HL-60/S4 treated with retinoic acid at 250 ng/mL for 4 days and 3 days (cell line): Measurements from ENCODE around the gene SLX9.

Experiments
- in situ Hi-C: fragments of 300-500 bp; cut with MboI; formaldehyde crosslinking; loops from 2 replicates; pipeline ENCODE4 v1.7.0; 2022; ENCODE audit warnings: low sequenced_read_pairs

SLX9 gene

GRCh38 chr21:44986471-44987291, 46.9 kb downstream of the SLX9 start:
- in situ Hi-C loops, result no loop called here

DNA sequence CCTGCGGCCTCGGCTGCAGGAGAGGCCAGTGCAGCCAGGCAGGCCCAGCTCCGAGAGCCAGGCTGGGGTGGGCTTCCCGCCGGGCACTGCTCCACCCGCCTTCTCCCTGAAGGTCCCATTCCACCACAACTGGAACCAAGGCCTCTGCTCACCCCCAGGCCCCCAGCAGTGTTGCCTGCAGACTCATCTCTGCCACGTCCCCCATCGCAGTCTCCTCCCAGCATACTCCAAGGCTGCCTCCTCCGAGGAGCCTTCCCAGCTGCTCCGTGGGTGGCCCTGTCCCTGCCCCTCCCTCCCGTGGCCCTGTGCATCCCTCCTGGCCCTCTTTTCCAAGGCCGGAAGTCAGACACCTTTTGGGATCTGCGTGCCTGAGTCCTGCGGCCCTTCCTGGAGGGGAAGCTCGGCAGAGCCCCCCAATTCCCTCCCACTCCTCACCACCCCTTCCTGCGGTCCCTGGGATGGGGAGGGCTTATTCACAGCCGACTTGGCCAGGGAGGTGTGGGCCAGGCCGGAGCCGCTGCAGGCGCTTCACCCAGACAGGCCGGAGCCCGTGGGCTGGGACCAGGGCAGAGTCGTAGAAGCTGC, 47.6 kb downstream of the SLX9 start:
- in situ Hi-C loops, result no loop called here

- in situ Hi-C loops, result no loop called here
Observed at GRCh38 chr21:44987886-44988606, 48.2 kb downstream of the SLX9 start.

DNA sequence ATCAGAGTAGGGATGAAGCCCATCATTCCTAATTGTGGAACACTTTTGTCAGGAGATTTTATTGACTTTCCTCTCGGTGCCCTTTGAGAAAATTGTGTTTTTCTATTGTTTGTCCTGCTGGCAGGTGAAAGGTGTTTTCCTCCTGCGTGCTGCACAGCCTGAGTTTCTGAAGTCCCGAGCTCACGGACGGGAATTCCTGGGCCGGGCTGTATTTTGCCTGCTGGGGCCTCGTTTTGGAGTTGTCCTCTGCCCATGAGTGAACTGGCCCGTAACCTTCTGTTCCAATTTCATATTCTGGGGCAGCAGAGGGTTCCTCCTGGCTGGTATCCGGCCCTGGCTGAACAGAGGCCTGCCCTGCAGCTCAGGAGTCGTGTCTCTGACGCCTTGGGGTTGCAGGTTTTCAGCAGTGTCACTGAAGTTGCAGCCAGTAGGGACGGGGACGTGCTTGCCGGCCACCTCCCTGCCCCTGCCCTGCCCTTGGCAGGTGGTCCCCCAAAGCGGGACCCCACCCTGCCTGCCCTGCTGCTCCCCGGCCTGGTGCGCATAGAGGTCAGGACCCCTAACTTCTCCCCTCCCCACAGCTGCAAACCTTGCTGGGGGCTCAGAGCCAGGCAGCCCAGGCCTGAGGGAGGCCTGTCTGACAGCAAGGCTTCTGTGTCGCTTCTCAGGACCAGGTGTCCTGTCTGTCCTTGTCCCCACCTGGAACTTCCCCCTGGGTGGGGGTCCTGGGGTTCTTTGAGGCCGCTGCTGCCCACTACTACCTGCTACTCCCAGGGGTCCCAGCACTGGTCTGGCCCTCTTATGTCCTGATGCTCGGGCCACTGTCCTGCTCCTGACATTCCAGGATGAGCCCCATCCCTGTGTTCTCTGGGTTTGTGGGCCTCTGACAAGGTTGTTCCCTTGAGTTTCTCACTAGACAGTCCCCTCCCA, 49.0 kb downstream of the SLX9 start:
- in situ Hi-C loops, result no loop called here

GRCh38 chr21:44989537-44989886, 49.7 kb downstream of the SLX9 start:
- in situ Hi-C loops, result no loop called here

GRCh38 chr21:44989943-44990780, 50.3 kb downstream of the SLX9 start:
- in situ Hi-C loops, result no loop called here

DNA sequence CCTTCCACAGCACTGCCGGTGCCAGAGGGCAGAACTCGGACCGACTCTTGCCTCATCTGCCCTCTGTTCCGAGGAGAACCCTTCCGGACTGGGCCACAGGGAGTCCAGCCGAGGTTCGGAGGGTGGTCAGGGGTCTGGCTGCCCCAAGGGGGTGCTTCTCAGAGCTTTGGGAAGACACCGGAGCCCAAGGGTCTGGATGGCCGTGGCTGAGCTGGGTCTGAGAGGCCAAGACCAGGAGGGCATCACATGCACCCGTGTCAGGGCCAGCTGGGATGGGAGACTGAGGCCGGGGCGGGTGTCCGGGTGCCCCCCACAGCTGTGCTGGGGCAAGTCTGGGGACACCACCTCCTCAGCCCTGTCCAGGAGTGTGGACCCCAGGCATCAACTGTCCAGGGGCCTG, 51.1 kb downstream of the SLX9 start:
- in situ Hi-C loops, result no loop called here

DNA sequence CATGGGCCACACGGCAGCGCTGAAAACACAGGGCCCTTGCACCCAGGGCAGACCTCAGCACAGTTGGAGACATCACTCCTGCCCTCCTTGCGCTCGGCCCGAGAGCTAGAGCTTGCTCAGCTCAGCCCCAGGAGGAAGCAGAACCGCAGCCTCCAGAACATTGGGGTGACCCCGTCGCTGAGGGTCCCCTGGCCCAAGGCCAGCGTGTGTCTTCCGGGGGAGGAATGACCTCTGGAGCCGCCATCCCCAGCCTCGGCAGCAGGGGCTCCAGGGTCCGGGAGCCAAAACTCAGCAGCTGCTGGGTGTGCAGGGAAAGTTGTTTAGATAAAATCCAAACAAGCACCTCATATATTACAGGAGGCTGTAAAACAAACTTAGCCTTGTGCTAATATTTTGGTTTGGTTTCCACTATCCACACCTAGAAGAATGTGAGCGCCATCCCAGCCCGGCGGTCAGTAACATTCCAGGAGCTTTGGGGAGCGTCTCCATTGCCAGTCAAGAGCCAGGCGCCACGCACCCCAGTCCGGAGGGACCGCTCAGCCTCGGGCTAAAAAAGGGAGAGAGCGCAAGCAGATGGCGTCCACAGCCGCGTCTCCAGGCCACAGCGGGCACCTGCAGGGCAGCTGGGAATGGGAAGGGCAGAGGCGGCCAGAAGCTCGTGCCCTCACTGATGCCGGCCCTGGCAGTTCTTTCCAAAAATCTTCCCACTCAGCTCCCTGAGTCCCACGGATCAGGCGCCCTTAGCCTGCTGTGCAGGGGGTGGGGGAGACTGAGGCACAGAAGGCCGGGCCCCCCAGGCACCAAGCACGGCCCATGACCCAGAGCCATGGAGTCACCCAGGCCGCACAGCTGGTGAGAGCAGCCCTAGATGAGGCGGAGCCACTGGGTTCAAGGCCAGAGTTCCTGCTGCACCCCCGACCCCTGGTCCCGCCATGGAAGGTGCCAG, 52.0 kb downstream of the SLX9 start:
- in situ Hi-C loops, result no loop called here

DNA sequence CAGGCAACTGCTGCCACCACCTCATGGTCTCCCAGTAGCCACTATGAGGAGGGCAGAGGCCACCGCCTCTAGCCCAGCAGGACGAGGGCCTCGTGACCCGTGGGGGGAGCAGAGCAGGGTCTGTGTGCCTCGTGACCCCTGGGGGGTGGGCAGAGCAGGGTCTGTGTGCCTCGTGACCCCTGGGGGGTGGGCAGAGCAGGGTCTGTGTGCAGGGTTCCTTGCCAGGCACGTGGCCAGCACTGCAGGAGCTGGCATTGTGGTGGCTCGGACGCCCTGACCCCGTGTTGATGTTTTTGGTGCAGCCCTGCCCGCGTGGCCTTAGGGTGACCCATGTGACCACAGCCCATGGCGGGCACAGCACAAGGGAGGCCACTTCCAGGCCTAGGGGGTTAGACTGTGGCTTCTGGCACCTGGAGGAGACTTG, 52.8 kb downstream of the SLX9 start:
- in situ Hi-C loops, result no loop called here

DNA sequence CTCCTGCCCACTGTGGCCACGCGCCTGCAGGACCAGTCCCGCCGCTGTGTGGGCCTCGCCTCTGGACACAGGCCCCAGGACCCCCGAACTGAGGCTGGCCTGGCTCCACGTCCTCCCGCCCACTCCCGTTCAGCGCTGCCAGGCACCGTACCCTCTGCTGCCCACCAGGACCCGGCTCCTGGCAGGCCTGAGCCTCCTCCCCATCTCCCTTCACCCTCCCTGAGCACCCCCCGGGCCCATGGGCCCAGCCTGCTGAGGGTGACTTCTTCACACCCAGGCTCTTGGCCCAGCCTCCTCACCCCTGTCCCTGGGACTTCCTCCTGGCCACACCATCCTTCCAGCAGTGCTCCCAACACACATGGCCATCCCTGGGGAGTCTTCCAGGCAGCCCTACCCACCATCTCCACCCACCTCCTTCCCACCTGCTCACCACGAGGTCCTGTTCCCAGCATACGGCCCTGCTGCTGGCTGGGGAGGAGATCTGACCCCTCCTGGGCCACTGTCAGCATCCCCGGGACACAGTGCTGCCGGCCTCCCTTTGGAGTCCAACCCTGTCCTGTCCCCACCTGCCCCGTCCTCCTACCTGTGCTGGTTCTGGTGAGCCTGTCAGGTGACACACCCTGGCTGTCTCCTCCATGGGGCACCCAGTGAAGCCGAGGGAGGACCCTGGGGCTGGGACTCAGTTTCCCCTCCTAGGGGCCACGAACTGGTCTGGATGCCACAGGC, 53.7 kb downstream of the SLX9 start:
- in situ Hi-C loops, result no loop called here

GRCh38 chr21:44994047-44994694, 54.3 kb downstream of the SLX9 start:
- in situ Hi-C loops, result no loop called here

GRCh38 chr21:44994695-44995342, 55.0 kb downstream of the SLX9 start:
- in situ Hi-C loops, result no loop called here

- in situ Hi-C loops, result no loop called here
Observed at GRCh38 chr21:44995343-44995941, 55.6 kb downstream of the SLX9 start.

- in situ Hi-C loops, result no loop called here
Observed at GRCh38 chr21:44996096-44996495, 56.3 kb downstream of the SLX9 start.

GRCh38 chr21:44996501-44996921, 56.7 kb downstream of the SLX9 start:
- in situ Hi-C loops, result no loop called here

DNA sequence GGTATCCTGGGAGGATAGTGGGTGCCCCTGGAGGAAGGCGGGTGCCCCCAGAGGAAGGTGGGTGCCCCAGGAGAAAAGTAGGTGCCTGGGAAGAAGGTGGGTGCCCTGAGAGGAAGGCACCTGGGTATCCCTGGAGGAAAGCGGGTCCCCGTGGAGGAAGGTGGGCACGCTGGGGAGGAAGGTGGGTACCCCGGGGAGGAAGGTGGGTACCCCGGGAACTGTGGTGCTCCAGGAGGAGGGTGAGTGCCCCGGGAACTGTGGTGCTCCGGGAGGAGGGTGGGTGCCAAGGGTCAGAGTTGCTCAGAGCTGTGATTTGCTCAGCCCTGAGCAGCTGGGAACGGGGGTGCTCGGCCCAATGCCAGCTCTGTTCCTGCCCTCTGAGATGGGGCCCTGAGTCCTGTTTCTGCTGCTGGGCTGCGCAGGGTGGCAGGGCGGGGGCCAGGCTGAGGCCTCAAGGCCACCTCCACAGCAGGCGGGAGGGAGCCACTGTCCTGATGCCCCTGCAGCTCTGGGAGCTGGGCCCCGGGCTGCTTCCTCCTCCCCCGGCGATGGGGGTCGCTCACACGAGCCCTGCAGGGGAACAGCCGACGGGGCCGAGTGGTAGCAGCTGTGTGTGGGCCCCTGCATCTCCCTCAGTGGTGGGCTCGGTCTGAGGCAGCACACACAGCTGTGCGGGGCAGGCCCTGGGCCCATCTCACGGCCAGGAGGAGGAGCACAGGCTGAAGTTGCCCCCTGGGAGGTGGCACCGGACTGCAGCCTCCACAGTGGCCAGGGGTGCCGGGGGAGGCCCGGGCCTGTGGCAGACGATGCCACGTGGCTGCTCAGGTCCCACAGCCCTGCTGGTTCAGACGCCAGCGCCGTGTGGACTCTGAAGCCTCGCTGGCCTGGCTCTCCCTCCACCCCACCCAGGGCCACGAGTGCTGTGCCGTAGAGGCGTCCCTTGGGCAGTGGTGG, 57.4 kb downstream of the SLX9 start:
- in situ Hi-C loops, result no loop called here
